ENCODE measurements around the gene GNGT1. TPM values are rescaled to one million over a fixed set of nuclear protein-coding genes. Genes with fewer than 3 reads are reported as not detected.
A peak's percentile ranks its signal among the peaks of the same experiment; 100 is the strongest.
"Not testable (repeated sequence)": the region's sequence is repeated elsewhere in the genome, so short reads cannot be mapped to it uniquely, and the experiment has no call there.

Gene GNGT1
- total RNA-seq, 1 donor from 2014 or later = not detected

DNA sequence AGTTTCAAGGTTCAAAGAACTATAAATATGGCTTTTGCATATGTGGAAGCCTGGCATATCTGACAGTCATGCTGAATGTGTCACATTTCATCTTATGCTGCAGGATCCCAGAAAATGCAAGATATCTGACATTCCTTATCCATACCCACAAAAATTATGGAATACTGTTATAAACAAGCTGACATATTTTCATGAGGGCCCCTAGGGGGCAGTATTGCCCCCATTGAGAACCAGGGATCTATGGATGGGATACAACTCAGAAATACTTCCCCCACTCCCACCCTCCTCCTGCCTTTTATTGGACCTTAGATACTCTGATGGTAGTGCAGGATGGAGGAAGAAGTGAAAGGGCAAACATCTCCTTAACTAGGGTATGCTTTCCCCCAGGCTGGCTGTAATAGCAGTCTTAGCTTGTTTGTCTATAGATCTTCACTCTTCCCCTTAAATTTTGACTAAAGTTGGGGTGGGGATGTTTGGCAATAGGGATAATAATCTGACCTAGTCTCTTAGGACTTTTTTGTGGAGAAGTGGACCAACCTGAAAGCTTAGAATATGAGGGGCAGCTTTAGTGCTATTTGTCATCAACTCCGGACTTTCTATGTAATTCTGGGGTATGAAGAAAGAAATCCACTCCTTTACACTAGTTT lies 3.5 kb upstream of the GNGT1 start:
- no peak for DNase-seq (ENCODE audit: low spot score)

DNA sequence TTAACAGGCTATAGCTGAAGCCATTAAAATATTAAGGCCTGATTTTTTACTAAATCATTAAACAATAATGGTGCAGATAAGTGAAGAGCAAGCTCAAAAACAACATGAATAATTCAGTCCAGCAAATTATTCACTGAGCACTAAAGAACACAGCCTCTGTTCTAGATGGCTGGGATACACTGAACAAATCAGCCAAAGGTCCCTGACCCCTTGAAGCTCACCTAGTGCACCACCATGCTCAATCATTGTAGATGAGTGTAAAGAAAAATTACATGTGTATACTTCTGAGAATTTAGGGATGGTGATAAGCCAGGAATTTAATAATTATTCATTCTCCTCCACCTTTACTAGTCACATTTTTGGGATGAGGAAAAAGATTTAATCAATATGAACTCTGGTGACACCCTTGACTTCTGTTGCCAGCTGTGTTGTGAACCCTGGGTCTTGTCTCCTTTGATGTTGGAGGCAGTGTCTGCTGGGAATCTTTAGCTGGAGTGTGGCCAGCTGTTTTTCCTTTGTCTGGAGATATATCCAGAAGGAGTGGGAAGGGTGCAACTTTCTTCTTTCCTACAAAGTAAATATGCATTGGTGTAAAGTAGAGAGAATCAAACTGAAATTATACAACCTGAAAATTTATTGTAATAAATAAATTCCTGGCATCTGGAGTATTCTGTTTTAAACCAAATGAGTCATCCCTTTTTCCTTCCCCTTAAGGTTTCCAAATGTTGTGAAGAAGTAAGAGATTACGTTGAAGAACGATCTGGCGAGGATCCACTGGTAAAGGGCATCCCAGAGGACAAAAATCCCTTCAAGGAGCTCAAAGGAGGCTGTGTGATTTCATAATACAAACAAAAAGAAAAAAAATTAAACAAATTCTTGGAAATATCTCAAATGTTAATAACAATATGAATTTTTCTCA lies 4.0 kb downstream of the GNGT1 start:
- no peak for DNase-seq (ENCODE audit: low spot score)

DNA sequence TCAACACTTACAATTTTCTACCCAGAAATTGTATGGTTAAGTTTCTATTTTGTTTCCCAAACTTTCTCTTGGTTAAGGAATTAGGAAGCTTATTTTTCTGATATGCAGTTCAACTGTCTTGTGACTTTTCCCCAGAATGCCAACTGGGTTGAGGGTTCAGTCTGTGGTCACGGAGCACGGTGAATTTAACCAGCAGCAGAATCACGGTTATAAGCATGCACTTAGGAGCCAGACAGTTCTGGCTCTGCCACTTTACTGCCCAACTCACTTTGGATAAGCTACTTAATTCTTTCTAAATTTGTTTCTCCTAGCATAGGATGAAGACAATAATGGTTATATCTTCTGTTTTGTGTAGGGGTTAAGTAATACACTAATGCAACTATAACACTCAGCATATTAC lies 4.9 kb downstream of the GNGT1 start:
- not testable (repeated sequence) for DNase-seq (ENCODE audit: low spot score)

DNA sequence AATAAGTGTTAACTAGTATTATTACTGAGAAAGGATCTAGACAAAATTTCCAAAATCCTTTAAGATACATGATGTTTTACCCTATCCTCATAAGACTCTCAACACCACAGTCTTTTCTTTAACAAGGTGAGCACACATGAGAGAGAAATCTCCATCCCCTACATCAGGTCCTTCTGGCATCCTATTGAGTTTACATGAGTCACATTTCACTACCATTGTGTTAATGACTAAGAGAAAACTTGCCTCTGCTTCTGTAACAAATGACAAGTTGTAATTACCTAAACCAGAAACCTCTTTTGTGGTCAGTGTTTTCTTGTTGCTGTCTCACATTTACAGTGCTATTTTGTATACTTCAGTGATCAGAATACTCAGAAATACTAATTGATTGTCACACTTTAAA lies 5.3 kb downstream of the GNGT1 start:
- not testable (repeated sequence) for DNase-seq (ENCODE audit: low spot score)

DNA sequence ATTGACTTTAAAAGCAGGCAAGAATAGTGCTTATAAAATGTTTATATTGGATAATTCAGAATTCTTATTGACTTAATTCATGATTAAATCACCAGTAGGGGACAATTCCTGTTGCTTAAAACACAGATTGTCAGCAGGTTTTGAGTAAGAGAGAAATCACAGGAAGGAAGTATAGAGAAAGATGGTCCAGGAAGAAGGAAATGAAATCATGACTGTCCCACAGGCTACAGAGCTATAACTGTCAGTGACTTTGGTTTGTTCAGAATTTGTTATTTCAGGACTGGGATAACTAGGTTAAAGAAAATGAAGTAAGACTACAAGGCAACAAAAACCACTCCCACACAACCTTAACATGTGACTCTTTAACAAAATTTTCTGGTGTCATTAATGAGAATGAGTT lies 6.8 kb downstream of the GNGT1 start:
- no peak for DNase-seq (ENCODE audit: low spot score)

DNA sequence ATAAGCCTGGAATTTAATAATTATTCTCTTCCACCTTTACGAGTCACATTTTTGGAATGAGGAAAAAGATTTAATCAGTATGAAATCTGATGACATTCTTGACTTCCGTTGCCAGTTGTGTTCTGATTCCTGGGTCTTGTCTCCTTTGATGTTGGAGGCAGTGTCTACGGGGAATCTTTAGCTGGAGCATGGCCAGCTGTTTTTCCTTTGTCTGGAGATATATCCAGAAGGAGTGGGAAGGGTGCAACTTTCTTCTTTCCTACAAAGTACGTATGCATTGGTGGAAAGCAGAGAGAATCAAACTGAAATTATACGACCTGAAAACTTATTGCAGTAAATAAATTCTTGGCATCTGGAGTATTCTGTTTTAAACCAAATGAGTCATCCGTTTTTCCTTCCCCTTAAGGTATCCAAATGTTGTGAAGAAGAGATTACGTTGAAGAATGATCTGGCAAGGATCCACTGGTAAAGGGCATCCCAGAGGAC lies 8.3 kb downstream of the GNGT1 start:
- no peak for DNase-seq (ENCODE audit: low spot score)

DNA sequence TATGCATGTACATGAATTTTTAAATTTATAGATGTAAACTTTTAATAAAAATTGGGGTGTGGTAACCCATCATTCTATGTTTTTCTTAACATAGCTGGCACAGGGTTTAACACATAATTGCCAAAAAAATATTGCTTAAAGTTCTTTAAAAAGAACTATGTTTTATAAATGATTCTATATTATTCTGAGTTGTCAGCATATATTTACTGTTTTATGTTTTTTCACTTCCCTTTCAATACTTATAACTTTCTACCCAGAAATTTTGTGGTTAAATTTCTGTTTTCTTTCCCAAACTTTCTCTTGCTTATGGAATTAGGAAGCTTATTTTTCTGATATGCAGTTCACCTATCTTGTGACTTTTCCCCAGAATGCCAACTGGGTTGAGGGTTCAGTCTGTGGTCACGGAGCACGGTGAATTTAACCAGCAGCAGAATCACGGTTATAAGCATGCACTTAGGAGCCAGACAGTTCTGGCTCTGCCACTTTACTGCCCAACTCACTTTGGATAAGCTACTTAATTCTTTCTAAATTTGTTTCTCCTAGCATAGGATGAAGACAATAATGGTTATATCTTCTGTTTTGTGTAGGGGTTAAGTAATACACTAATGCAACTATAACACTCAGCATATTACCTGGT lies 9.0 kb downstream of the GNGT1 start:
- not testable (repeated sequence) for DNase-seq (ENCODE audit: low spot score)

DNA sequence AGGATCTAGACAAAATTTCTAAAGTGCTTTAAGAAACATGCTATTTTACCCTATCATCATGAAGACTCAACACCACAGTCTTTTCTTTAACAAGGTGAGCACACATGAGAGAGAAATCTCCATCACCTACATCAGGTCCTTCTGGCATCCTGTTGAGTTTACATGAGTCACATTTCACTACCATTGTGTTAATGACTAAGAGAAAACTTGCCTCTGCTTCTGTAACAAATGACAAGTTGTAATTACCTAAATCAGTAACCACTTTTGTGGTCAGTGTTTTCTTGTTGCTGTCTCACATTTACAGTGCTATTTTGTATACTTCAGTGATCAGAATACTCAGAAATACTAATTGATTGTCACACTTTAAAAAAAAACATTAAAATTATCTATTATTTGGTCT lies 9.5 kb downstream of the GNGT1 start:
- DNase-seq (ENCODE audit: low spot score) = not testable (repeated sequence)

DNA sequence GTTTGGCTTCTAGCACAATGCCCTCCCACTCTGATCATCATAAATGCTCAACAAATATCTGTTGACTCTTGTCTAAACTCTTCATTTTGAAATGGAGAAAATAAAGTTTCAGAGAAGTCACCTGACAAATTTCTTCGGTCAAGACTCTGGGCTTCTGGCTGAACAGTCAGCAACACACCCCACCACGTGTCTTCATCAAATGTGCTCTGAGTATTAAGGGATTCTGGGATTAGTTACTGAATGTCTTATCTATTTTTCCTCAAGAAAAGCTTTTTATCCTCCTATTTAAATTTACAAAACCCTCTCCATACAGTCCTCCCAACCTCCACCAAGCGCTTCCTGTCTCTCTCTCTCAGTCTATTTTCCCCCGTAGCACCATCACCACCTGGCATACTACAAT lies 9.9 kb downstream of the GNGT1 start:
- DNase-seq (ENCODE audit: low spot score) = not testable (repeated sequence)

DNA sequence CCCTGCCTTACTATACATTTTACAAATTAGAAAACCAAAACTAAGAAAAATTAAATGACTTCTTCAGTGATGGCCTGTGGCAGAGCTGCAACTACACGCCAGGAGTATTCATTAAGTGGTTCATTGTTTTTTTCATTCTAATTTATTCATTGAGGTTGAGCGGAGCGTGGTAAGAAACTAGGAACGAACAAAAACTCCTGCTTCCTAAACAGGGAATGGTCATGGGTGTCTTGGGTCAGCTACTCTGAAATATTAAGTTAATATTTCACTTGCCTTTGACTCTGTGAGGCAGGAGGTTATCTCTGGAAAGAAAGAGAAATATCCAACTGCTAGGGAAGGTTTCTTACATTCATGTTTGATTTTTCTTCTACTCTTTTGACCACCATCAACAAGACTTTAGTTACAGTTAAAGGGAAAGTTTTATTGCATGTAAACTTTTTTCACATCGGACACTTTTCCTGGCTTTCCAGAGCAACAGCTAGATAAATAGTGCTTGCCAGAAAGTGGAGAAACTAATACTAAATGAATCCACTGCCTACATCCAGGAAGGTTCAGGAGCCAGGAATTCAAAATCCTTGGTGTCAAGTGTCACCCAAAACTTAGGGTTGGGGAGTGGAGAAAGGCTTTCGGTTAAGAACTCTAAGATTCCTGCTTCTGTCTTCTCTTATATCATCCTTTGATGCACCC lies 14.3 kb downstream of the GNGT1 start:
- DNase-seq (ENCODE audit: low spot score) = no peak

DNA sequence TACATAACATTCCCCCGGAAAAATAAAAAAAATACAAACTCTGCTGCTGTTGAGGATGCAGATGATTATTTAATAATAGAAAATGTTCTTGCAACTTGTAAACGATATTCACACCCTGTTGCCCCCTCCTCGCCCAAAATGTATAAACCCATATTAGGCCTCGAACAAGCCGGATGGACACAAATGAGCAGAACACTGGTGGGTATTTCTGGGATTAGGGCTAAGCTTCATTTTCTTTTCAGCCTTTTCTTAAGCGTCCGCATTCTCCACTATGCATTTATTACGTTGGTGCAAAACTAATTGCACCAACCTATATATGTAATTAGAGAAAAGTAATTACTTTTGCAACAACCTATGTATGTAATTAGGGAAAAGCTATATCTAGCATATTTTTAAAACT lies 14.8 kb downstream of the GNGT1 start:
- no peak for DNase-seq (ENCODE audit: low spot score)

DNA sequence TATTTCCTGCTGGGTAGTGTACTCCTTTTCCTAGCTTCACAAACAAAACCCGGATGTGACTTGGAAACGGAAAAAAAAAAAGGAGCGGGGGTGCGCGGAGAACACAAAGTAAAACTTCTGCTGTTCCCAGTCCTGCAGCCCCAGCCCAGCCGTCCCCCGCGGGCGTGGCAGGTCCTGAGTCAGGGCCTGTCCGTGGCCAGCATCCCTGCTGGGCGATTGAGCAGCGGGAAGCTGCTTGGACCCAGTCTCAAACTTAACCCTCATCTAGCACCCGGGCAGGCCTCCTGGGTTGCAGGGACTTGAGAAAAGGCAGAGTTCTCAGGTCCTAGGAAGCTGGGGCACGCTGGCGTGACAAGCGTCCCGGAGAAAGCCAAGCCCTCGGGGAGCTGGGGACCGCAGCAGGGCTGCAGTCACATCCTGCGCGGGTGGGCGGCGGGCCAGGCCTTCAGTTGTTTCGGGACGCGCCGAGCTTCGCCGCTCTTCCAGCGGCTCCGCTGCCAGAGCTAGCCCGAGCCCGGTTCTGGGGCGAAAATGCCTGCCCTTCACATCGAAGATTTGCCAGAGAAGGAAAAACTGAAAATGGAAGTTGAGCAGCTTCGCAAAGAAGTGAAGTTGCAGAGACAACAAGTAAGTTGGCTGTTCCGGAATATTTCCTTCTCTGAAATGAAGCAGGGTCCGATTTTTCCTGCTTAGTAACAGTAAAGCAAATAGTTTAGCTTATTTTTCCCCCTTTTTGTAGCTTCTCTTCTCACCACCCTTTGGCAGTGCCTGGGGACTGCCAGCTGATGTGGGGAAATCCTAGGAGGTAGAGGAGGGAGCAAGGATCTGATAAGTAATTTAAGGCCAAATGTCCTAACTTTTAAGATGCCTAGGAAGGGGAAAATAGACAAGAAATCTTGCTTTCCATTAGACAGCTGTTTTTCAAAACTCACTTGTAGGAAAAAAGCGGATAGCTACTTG lies 15.5 kb downstream of the GNGT1 start, which contains the start of gene GNG11:
GNG11 (plus strand) TSS at position 129 of the 960 bp plus-strand sequence; CDS start at position 532, 403 bp downstream.
- DNase-seq (ENCODE audit: low spot score) = peak; percentile 91

DNA sequence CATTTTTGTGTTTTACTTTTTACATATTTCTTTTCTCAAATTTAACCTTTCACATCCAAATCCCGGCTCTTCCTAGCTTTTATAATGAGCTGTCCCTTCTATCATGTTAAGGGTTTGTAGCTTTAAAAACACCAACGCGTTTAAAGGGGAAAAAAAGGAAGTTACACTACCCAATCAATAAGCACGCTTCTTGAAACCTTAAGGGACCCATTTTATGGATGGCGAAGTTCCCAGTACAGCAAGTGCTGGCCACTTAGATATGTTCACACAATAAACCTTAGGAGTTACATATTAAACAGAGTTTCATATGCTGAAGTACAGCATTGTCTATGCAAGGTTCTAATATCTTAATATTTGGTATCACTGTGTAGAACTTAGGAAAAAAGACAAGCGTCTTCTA lies 16.9 kb downstream of the GNGT1 start:
- no peak for DNase-seq (ENCODE audit: low spot score)

DNA sequence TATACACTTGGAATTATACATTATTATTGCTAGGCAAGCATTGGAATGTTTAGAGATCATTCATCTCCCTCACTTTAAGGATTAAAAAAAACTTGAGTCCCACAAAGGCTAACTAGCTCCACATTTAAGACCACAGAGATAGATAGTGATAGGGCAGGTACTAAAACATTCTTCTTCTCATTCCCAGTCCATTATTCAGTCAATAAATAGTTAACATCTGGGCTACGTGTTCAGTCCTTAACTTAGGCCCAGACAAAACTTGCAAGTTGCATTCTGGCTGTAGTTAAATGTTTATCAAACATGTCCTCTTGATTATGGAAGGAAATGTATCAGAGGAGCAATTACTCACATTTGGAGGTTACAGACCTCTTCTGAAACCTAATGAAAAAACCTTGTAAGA lies 17.6 kb downstream of the GNGT1 start:
- DNase-seq (ENCODE audit: low spot score) = no peak

DNA sequence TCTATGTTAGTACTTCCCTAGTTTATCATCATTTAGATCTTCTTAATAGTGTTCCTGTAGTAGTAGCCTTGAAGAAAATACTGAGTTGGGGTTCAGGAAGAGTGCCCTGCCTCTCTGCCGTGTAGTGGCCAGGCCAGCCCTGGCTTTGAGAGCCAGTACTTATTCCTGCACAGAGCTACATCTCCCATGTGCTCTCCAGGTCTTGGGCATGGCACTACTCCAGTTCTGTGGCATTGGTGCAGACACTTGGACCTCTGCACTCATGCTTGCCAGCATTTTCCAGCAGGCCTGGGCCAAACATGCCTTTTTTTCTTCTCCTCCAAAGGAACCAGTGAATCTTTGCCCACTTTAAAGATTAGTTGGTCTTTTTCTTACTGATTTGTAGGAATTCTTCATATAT lies 20.4 kb downstream of the GNGT1 start:
- no peak for DNase-seq (ENCODE audit: low spot score)

DNA sequence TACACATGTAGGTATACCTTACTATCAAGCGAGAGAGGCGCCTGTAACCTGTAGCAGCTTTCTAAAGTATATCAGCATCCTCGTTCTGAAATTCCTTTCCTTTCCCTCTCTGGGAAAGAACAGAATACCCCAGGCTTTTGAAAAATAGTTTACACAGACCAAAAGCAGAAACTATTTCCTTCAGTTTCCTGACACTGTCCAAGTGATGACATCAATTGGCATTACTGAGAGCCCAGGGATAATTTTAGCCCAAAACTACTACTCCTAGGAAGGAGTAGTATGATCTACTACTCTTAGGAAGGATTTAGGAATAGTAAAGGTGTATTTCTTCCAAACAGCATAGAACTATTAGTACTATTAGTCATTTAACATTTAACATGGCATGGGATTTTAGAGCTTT lies 21.2 kb downstream of the GNGT1 start:
- DNase-seq (ENCODE audit: low spot score) = no peak

DNA sequence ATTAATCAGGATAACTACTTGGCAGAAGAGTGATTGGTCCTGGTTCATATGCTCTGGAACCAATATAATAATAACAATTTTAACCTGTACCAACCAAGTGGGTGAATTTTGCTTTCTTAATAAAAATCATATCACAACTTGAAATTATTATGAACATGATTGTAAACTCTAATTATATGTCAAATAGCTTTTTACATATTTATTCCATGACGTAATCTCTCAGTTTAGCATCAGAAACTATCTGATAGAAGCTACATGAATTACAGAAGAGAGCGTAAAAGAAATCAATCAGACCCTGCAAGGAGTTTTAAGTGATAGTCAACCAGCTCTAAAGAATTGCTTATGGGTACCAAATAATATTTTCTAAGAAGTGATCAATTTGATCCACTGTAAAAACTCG lies 25.3 kb downstream of the GNGT1 start:
- no peak for DNase-seq (ENCODE audit: low spot score)

DNA sequence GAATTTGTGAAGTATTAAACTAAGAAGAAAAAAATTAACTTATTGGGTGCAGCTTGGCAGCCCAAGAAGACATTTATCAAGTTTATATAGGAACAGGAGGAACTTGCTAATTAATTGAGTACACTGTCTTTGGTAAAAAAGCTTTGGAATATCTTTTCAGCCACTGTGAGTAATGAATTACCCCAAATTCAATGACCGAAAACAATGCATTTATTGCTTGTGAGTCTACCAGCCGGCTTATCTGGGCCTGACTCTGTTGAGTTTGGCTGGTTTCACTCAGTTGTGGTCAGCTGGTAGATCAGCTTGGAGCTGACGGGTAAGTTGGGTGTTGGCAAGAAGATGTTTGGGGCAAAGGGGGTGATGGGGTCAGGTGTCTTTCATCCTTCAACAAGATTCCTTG lies 26.8 kb downstream of the GNGT1 start:
- no peak for DNase-seq (ENCODE audit: low spot score)

DNA sequence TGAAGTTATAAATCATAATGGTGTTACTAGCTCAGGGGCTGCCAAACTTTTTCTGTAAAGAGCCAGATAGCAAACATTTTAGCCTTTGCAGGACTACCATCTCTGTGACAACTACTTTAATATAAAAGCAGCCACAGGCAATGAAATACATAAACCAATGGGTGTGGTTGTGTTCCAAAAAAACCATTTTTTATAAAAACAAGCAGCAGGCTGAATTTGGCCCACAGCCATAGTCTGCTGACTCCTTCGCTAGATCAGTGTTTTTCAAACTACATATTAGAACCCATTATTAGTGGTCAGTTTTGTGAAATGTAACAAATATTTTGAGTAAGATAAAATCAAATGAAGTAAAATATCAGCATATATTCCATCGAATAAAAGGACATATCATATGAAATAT lies 28.7 kb downstream of the GNGT1 start:
- DNase-seq (ENCODE audit: low spot score) = no peak

DNA sequence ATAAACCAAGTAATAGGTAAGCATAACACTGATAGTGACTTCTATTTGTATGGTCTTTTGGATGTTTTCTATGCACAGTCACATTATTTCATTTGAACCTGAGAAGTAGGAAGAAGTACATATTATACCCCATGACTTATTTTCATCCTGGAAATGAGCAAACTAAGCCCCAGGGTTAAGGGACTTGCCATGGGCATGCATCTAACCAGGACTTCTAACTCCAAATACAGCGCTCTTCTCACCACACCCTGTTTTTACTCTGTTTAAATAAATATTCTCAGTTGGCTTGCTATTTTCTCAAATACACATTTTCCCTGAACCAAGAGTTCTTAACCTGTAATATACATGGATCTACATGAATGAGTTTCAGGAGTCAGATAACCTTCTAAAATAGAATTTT lies 31.5 kb downstream of the GNGT1 start:
- no peak for DNase-seq (ENCODE audit: low spot score)

All from mesenteric fat pad (tissue), 1 donor.